Fibroblast of the aortic adventitia (primary cell): ENCODE measurements around the gene SYTL5. TPM values are rescaled to one million over a fixed set of nuclear protein-coding genes. Genes with fewer than 3 reads are reported as not detected.
A peak's percentile ranks its signal among the peaks of the same experiment; 100 is the strongest.

ENCODE experiments used
- DNase-seq: peaks from one replicate; pipeline ENCODE4 v3.0.0-alpha.2; 2010; ENCODE audit warnings: low read depth
- H3K4me3 ChIP-seq: 2 replicates; pipeline ENCODE4 v1.5.1; 2011; ENCODE audit warnings: low read depth, mild to moderate bottlenecking, control low read depth, low read length, moderate library complexity
- total RNA-seq: library from RNA; depleted of rRNA; stranded (reverse); fragments of >200 nt; gene quantifications from 2 replicates; pipeline ENCODE4 v1.2.3, GENCODE V29; 2012; ENCODE audit warnings: low replicate concordance
- TF ChIP-seq, protein P1 (sequence below): IDR thresholded peaks from 2 replicates; pipeline ENCODE4 v1.5.1; 2011; ENCODE audit warnings: mild to moderate bottlenecking, low read length, control low read depth, inconsistent platforms; ENCODE audit not compliant: insufficient read depth

The SYTL5 gene
- total RNA-seq, 1 donor: 0.36 TPM

GRCh38 chrX:38108364-38108763 lies 102.0 kb downstream of the SYTL5 start:
- no peak overlapping the region for H3K4me3 ChIP-seq
- DNase-seq: no peak
- TF ChIP-seq, protein P1, sequence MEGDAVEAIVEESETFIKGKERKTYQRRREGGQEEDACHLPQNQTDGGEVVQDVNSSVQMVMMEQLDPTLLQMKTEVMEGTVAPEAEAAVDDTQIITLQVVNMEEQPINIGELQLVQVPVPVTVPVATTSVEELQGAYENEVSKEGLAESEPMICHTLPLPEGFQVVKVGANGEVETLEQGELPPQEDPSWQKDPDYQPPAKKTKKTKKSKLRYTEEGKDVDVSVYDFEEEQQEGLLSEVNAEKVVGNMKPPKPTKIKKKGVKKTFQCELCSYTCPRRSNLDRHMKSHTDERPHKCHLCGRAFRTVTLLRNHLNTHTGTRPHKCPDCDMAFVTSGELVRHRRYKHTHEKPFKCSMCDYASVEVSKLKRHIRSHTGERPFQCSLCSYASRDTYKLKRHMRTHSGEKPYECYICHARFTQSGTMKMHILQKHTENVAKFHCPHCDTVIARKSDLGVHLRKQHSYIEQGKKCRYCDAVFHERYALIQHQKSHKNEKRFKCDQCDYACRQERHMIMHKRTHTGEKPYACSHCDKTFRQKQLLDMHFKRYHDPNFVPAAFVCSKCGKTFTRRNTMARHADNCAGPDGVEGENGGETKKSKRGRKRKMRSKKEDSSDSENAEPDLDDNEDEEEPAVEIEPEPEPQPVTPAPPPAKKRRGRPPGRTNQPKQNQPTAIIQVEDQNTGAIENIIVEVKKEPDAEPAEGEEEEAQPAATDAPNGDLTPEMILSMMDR: no peak

GRCh38 chrX:38109042-38109898 lies 102.9 kb downstream of the SYTL5 start:
- TF ChIP-seq, protein P1: no peak
- H3K4me3 ChIP-seq: no peak overlapping the region
- DNase-seq: no peak

DNA sequence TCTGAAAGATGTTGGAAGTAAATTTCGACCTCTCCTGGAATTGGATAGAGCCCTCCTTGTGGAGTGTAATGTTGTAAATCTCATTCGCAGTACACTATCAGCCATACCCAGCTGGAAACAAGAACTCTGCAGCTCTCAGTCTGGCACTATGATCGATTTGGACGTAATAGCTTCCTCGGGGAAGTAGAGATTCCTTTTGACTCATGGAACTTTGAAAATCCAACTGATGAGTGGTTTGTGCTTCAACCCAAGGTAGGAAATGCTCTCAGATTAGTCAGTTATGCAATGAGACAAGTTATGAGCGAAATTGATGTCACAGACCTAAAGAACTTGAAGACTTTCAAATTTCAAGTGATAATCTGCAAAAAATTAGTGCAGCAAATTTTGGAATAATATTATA lies 103.9 kb downstream of the SYTL5 start:
- DNase-seq: peak; percentile 17

DNA sequence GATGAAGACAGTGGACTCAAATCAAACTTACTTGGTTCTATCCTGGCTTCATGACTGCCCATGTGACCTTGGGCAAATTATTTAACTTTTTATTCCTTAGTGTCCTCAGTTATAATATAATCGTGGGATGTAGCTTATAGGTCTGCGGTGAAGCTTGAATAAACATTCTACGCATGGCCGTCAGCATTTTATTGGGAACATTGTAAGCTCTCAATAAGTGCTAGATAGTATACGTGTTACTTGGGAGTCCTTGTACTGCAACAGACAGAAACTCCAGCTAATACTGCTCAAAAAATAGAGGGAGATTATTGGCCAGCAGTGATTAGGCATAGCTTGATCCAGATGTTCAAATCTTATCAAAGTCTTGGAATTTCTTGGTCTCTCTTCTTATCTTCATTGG lies 104.8 kb downstream of the SYTL5 start:
- TF ChIP-seq, protein P1: no peak
- no peak overlapping the region for H3K4me3 ChIP-seq
- DNase-seq: no peak

More for the DNA sequence above, 103.9 kb downstream of the SYTL5 start:
- TF ChIP-seq, protein P1: no peak
- no peak overlapping the region for H3K4me3 ChIP-seq

GRCh38 chrX:38112566-38112965 lies 106.2 kb downstream of the SYTL5 start:
- no peak overlapping the region for H3K4me3 ChIP-seq
- no peak for DNase-seq
- TF ChIP-seq, protein P1: no peak

- TF ChIP-seq, protein P1: no peak
- no peak overlapping the region for H3K4me3 ChIP-seq
- DNase-seq: no peak
These were observed 110.4 kb downstream of the SYTL5 start for GRCh38 chrX:38116706-38117105.
